HepG2 (cell line): ENCODE data around the gene NOL4L. TPM values are rescaled to one million over a fixed set of nuclear protein-coding genes. Genes with fewer than 3 reads are reported as not detected.

Experiments used
- KAT2B ChIP-seq: fragments of 150-350 bp; IDR thresholded peaks from 2 replicates; pipeline ENCODE4 v1.6.1; 2014; ENCODE audit warnings: low read depth, low read length, borderline replicate concordance
- KMT2A ChIP-seq: sonication (generic); formaldehyde crosslinking; IDR thresholded peaks from 2 replicates; pipeline ENCODE4 v1.4.0; 2020; ENCODE audit warnings: missing genetic modification reagents
- MBNL3 ChIP-seq: fragments of 250-450 bp; sonication (Bioruptor Pico); conservative IDR thresholded peaks from 2 replicates; pipeline ENCODE4 v1.8.0; 2022; ENCODE audit warnings: mild to moderate bottlenecking, inconsistent platforms
- MIXL1 ChIP-seq: IDR thresholded peaks from 2 replicates; pipeline ENCODE4 v1.6.1; 2016
- NAIF1 ChIP-seq: sonication (generic); formaldehyde crosslinking; IDR thresholded peaks from 2 replicates; pipeline ENCODE4 v1.5.0; 2020; ENCODE audit warnings: mild to moderate bottlenecking, missing genetic modification reagents, borderline replicate concordance
- SP2 ChIP-seq: sonication (generic); formaldehyde crosslinking; IDR thresholded peaks from 2 replicates; pipeline ENCODE4 v1.5.1; 2020; ENCODE audit warnings: mild to moderate bottlenecking, missing genetic modification reagents
- SRSF1 ChIP-seq: fragments of 200-400 bp; formaldehyde crosslinking; optimal IDR thresholded peaks from 2 replicates; pipeline ENCODE3; 2017; ENCODE audit warnings: mild to moderate bottlenecking, low read depth, low read length, moderate library complexity
- TBP ChIP-seq: sonication (generic); formaldehyde crosslinking; IDR thresholded peaks from 2 replicates; pipeline ENCODE4 v1.5.0; 2020; ENCODE audit warnings: missing genetic modification reagents
- TOE1 ChIP-seq: sonication (generic); formaldehyde crosslinking; IDR thresholded peaks from 2 replicates; pipeline ENCODE4 v1.4.0; 2020; ENCODE audit warnings: mild to moderate bottlenecking, missing genetic modification reagents
- ZKSCAN1 ChIP-seq: fragments of 150-350 bp; IDR thresholded peaks from 2 replicates; pipeline ENCODE4 v1.6.1; 2014; ENCODE audit warnings: low read length
- ZNF136 ChIP-seq: sonication (generic); formaldehyde crosslinking; IDR thresholded peaks from 2 replicates; pipeline ENCODE4 v1.8.1; 2022; ENCODE audit warnings: low read depth, mild to moderate bottlenecking, moderate library complexity, missing genetic modification reagents
- ZNF17 ChIP-seq: sonication (generic); formaldehyde crosslinking; IDR thresholded peaks from 2 replicates; pipeline ENCODE4 v1.5.0; 2020; ENCODE audit warnings: mild to moderate bottlenecking, missing genetic modification reagents
- ZNF234 ChIP-seq: sonication (generic); formaldehyde crosslinking; conservative IDR thresholded peaks from 2 replicates; pipeline ENCODE4 v1.5.1; 2020; ENCODE audit warnings: mild to moderate bottlenecking, missing genetic modification reagents
- ZNF749 ChIP-seq: sonication (generic); formaldehyde crosslinking; IDR thresholded peaks from 2 replicates; pipeline ENCODE4 v1.8.0; 2022; ENCODE audit warnings: mild to moderate bottlenecking, missing genetic modification reagents, moderate library complexity, borderline replicate concordance
- polyA plus RNA-seq, 8 experiments: library from polyadenylated mRNA; depleted of rRNA in 3 of 8; stranded (reverse) in 7 of 8; unstranded in 1 of 8; fragments of >200 nt; fragmentation: Illumina TruSeq in 4 of 8; extraction: Trizol in 4 of 8; gene quantifications; 2 replicates each; pipeline versions ENCODE4 v1.2.1 to v1.2.3, GENCODE V29; 2011 to 2016; ENCODE audit warnings: low read depth in 4 of 8, missing spikeins in 1 of 8, mixed read lengths in 1 of 8; ENCODE audit not compliant: insufficient read depth in 1 of 8
- total RNA-seq, 5 experiments: library from RNA; depleted of rRNA; stranded (reverse); fragments of >200 nt; fragmentation: Illumina TruSeq; extraction: Trizol; gene quantifications; 2 replicates each; pipeline ENCODE4 v1.2.3, GENCODE V29; 2016; ENCODE audit warnings: low read depth in 1 of 5
- TF ChIP-seq, protein P1 (sequence below): sonication (generic); formaldehyde crosslinking; IDR thresholded peaks from 2 replicates; pipeline ENCODE4 v1.4.0; 2020; ENCODE audit warnings: mild to moderate bottlenecking, missing genetic modification reagents
- TF ChIP-seq, protein P2 (sequence below): IDR thresholded peaks from 2 replicates; pipeline ENCODE4 v1.4.0; 2020; ENCODE audit warnings: mild to moderate bottlenecking, missing genetic modification reagents
- TF ChIP-seq, protein P3 (sequence below): sonication (generic); formaldehyde crosslinking; IDR thresholded peaks from 2 replicates; pipeline ENCODE4 v1.5.0; 2020; ENCODE audit warnings: mild to moderate bottlenecking, low read depth, missing genetic modification reagents, borderline replicate concordance

The NOL4L gene
- total and polyA plus RNA-seq, 2 of the 13 experiments (the other 11 are each of a cell fraction or from before 2014, with no cell fraction given): 16.6 to 35.4 TPM

DNA sequence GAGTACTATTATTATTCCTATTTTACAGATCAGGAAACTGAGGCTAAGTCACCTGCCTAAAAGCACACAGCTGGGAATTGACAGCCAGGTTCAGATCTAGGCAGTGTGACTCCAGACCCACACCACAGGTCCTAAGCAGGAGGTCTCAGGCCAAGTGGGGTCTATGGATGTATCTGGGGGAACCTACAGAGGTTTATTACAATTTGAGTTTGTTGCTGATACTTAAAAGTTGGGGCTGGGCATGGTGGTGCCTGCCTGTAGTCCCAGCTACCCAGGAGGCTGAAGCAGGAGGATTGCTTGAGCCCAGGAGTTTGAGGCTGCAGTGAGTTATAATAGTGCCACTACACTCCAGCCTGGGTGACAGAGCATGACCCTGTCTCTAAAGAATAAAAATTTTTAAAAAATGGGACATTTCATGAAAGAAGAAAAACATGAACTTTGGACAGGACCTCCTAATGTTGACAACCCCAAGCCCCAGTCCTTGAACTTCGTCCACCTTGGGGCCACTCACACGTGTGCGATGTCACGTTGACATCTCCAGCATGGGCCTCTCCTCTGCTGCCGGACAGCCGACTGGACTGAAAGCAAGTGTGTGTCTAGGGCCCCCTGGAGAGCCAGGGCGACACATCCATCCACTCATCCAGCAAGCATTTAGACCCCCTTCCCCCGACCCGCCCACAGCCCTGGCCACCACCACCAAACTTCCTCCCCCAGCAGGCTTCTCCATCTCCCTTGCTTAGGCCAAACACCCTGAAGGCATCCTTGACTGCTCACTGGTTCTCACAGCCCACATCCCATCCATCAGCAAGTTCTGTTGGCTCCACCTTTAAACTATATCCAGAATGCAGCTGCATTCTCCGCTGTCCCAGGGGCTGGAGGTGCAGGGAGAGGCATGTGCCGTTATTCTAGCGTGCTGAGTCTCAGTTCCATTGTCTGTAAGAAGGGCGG lies 40.0 kb downstream of the NOL4L start (continued):
- TF ChIP-seq, protein P1, sequence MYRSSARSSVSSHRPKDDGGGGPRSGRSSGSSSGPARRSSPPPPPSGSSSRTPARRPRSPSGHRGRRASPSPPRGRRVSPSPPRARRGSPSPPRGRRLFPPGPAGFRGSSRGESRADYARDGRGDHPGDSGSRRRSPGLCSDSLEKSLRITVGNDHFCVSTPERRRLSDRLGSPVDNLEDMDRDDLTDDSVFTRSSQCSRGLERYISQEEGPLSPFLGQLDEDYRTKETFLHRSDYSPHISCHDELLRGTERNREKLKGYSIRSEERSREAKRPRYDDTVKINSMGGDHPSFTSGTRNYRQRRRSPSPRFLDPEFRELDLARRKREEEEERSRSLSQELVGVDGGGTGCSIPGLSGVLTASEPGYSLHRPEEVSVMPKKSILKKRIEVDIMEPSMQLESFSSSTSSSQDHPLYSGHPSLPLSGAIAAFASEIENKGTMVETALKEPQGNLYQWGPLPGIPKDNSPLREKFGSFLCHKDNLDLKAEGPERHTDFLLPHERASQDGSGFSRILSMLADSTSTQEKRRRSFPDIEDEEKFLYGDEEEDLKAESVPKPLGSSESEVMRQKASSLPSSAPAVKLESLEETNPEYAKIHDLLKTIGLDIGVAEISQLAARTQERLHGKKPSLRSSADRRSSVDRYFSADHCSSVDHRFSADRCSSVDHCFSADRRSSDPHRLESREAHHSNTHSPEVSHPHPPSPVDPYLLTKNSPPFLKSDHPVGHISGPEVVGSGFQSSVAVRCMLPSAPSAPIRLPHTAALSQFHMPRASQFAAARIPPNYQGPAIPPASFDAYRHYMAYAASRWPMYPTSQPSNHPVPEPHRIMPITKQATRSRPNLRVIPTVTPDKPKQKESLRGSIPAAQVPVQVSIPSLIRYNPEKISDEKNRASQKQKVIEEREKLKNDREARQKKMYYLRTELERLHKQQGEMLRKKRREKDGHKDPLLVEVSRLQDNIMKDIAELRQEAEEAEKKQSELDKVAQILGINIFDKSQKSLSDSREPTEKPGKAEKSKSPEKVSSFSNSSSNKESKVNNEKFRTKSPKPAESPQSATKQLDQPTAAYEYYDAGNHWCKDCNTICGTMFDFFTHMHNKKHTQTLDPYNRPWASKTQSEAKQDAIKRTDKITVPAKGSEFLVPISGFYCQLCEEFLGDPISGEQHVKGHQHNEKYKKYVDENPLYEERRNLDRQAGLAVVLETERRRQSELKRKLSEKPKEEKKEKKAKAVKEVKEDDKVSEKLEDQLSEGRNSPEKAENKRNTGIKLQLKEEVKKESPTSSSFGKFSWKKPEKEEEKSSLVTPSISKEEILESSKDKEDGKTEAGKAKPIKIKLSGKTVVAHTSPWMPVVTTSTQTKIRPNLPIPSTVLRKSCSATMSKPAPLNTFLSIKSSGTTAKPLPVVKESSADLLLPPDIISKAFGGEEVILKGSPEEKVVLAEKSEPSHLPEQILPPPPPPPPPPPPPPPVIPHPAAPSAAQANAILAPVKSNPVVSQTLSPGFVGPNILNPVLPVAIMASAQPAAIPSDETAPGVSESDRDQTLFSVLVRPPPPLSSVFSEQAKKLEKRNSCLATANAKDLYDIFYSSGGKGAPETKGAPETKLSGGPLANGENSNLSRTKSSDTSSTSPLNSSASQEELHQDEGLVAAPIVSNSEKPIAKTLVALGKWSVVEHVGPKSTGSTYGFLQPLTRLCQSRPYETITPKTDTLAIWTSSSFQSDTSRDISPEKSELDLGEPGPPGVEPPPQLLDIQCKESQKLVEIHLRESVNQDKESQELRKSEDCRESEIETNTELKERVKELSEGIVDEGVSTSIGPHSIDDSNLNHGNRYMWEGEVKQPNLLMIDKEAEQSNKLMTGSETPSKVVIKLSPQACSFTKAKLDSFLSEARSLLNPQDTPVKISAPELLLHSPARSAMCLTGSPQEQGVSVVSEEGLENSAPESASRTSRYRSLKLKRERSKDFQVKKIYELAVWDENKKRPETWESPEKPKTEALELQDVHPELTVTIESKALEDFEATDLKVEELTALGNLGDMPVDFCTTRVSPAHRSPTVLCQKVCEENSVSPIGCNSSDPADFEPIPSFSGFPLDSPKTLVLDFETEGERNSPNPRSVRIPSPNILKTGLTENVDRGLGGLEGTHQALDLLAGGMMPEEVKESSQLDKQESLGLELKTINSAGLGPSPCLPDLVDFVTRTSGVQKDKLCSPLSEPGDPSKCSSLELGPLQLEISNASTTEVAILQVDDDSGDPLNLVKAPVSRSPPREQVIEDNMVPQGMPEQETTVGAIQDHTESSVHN (CRISPR knock-in tag): peak; percentile 79; the same call in 1 of the 2 replicates
- TF ChIP-seq ZNF136: peak; percentile 97; the same call in 1 of the 2 replicates
- TF ChIP-seq TBP (CRISPR knock-in tag): 0 out of 2 replicates have a peak, but pooled peaks have one; percentile 74
- TF ChIP-seq, protein P2, sequence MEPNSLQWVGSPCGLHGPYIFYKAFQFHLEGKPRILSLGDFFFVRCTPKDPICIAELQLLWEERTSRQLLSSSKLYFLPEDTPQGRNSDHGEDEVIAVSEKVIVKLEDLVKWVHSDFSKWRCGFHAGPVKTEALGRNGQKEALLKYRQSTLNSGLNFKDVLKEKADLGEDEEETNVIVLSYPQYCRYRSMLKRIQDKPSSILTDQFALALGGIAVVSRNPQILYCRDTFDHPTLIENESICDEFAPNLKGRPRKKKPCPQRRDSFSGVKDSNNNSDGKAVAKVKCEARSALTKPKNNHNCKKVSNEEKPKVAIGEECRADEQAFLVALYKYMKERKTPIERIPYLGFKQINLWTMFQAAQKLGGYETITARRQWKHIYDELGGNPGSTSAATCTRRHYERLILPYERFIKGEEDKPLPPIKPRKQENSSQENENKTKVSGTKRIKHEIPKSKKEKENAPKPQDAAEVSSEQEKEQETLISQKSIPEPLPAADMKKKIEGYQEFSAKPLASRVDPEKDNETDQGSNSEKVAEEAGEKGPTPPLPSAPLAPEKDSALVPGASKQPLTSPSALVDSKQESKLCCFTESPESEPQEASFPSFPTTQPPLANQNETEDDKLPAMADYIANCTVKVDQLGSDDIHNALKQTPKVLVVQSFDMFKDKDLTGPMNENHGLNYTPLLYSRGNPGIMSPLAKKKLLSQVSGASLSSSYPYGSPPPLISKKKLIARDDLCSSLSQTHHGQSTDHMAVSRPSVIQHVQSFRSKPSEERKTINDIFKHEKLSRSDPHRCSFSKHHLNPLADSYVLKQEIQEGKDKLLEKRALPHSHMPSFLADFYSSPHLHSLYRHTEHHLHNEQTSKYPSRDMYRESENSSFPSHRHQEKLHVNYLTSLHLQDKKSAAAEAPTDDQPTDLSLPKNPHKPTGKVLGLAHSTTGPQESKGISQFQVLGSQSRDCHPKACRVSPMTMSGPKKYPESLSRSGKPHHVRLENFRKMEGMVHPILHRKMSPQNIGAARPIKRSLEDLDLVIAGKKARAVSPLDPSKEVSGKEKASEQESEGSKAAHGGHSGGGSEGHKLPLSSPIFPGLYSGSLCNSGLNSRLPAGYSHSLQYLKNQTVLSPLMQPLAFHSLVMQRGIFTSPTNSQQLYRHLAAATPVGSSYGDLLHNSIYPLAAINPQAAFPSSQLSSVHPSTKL (CRISPR knock-in tag): peak; percentile 99
- TF ChIP-seq ZNF234 (CRISPR knock-in tag): no peak
- TF ChIP-seq KAT2B: no peak
- no peak for TF ChIP-seq ZNF17 (CRISPR knock-in tag)
- peak; percentile 82 for TF ChIP-seq ZNF749 (CRISPR knock-in tag)
- TF ChIP-seq, protein P3, sequence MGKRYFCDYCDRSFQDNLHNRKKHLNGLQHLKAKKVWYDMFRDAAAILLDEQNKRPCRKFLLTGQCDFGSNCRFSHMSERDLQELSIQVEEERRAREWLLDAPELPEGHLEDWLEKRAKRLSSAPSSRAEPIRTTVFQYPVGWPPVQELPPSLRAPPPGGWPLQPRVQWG (CRISPR knock-in tag): no peak
- no peak for TF ChIP-seq TOE1 (CRISPR knock-in tag)
- peak; percentile 97 for TF ChIP-seq MIXL1 (CRISPR knock-in tag)
- TF ChIP-seq SP2 (CRISPR knock-in tag): no peak; the same call in 1 of the 2 replicates
- peak; percentile 47; the same call in 1 of the 2 replicates for TF ChIP-seq NAIF1 (CRISPR knock-in tag)
- no peak for TF ChIP-seq MBNL3 (CRISPR knock-in tag)
- TF ChIP-seq KMT2A (CRISPR knock-in tag): peak; percentile 72
- TF ChIP-seq ZKSCAN1: no peak; the same call in 1 of the 2 replicates
- TF ChIP-seq SRSF1: no peak
